ENCODE measurements around the gene FOXJ2.

DNA sequence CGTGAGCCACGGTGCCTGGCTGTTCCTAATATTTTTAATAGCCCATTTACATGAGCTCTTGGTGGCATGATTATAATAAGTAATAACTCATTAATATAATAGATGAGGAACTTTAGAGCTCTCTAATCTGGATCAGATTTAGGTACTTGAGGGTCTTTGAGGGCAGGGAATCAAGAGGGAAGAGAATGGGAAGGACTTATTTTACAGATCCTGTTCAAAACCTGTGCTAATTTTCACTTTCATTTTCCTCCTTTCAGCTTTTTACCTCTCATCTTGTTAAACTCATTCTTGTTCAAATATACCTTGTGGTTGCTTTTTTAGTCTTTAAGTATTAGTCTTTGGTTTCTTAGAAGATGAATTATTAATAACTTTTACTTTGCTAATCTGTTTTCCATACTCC lies 55.1 kb downstream of the FOXJ2 start:
- no peak for TF ChIP-seq EZH2 (IDR thresholded peaks at IDR 0.05; ENCODE audit: low read depth)
- TF ChIP-seq, protein P1, sequence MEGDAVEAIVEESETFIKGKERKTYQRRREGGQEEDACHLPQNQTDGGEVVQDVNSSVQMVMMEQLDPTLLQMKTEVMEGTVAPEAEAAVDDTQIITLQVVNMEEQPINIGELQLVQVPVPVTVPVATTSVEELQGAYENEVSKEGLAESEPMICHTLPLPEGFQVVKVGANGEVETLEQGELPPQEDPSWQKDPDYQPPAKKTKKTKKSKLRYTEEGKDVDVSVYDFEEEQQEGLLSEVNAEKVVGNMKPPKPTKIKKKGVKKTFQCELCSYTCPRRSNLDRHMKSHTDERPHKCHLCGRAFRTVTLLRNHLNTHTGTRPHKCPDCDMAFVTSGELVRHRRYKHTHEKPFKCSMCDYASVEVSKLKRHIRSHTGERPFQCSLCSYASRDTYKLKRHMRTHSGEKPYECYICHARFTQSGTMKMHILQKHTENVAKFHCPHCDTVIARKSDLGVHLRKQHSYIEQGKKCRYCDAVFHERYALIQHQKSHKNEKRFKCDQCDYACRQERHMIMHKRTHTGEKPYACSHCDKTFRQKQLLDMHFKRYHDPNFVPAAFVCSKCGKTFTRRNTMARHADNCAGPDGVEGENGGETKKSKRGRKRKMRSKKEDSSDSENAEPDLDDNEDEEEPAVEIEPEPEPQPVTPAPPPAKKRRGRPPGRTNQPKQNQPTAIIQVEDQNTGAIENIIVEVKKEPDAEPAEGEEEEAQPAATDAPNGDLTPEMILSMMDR (conservative IDR thresholded peaks at IDR 0.05), result no peak

Measured in PC-9 (cell line).